Neuronal stem cell (in vitro differentiated cells): ENCODE measurements around the gene PPP3CA.
"Not testable (repeated sequence)": the region's sequence is repeated elsewhere in the genome, so short reads cannot be mapped to it uniquely, and the experiment has no call there.

ENCODE experiments used
- DNase-seq: peaks from one replicate; pipeline ENCODE4 v3.0.0-alpha.2; 2013; ENCODE audit warnings: low spot score
- H2AFZ ChIP-seq: one replicate; pipeline ENCODE4 v1.6.1; 2013; ENCODE audit warnings: mild to moderate bottlenecking, low read length, inconsistent platforms
- H2AK5ac ChIP-seq: 2 replicates; pipeline ENCODE4 v1.6.1; 2013; ENCODE audit warnings: low read depth, mild to moderate bottlenecking, inconsistent platforms, low read length, moderate library complexity, mixed read lengths
- H2BK120ac ChIP-seq: 2 replicates; pipeline ENCODE4 v1.6.1; 2013; ENCODE audit warnings: low read depth, mild to moderate bottlenecking, inconsistent platforms, low read length, moderate library complexity, mixed read lengths
- H2BK12ac ChIP-seq: one replicate; pipeline ENCODE4 v1.6.1; 2013; ENCODE audit warnings: low read length, inconsistent platforms
- H2BK15ac ChIP-seq: 2 replicates; pipeline ENCODE4 v1.6.1; 2013; ENCODE audit warnings: mild to moderate bottlenecking, low read length, inconsistent platforms, mixed read lengths
- H2BK5ac ChIP-seq: one replicate; pipeline ENCODE4 v1.6.1; 2013; ENCODE audit warnings: inconsistent platforms, mild to moderate bottlenecking, low read length, moderate library complexity
- H3K14ac ChIP-seq: one replicate; pipeline ENCODE4 v1.6.1; 2013; ENCODE audit warnings: low read length, inconsistent platforms
- H3K18ac ChIP-seq: 2 replicates; pipeline ENCODE4 v1.6.1; 2013; ENCODE audit warnings: low read length, inconsistent platforms
- H3K23ac ChIP-seq: 2 replicates; pipeline ENCODE4 v1.6.1; 2013; ENCODE audit warnings: low read depth, mild to moderate bottlenecking, mixed read lengths, low read length, inconsistent platforms; ENCODE audit not compliant: poor library complexity
- H3K27ac ChIP-seq: replicated peaks from 3 replicates; pipeline ENCODE4 v1.5.1; 2013; ENCODE audit warnings: low read length, inconsistent platforms
- H3K27me3 ChIP-seq, 3 experiments: 2 replicates each; pipeline ENCODE4 v1.6.1; 2013; ENCODE audit warnings: low read length in 3 of 3, mild to moderate bottlenecking in 2 of 3, inconsistent platforms in 1 of 3, low read depth in 1 of 3, mixed read lengths in 1 of 3, moderate library complexity in 1 of 3; ENCODE audit not compliant: control insufficient read depth in 3 of 3, insufficient read depth in 3 of 3
- H3K36me3 ChIP-seq, 2 donors: replicated peaks in 1 of 2; 2 replicates each; pipeline ENCODE4 v1.6.1; 2013; ENCODE audit warnings: low read length in 2 of 2; ENCODE audit not compliant: control insufficient read depth in 2 of 2, insufficient read depth in 2 of 2
- H3K4ac ChIP-seq: 2 replicates; pipeline ENCODE4 v1.6.1; 2013; ENCODE audit warnings: inconsistent platforms, mild to moderate bottlenecking, low read length, moderate library complexity
- H3K4me1 ChIP-seq, 2 donors: 1 replicate in 1 of 2; 2 replicates in 1 of 2; pipeline ENCODE4 v1.6.1; 2013; ENCODE audit warnings: low read length in 2 of 2, low read depth in 1 of 2; ENCODE audit not compliant: control insufficient read depth in 2 of 2, insufficient read depth in 1 of 2
- H3K4me2 ChIP-seq: one replicate; pipeline ENCODE4 v1.6.1; 2013; ENCODE audit warnings: mild to moderate bottlenecking, low read length, inconsistent platforms; ENCODE audit not compliant: insufficient read depth, poor library complexity, severe bottlenecking
- H3K4me3 ChIP-seq, 2 donors: 2 replicates each; pipeline ENCODE4 v1.5.1; 2013; ENCODE audit warnings: low read length in 2 of 2, mild to moderate bottlenecking in 2 of 2, inconsistent platforms in 1 of 2, moderate library complexity in 1 of 2
- H3K79me1 ChIP-seq: one replicate; pipeline ENCODE4 v1.6.1; 2013; ENCODE audit warnings: low read depth, mild to moderate bottlenecking, inconsistent platforms, low read length, moderate library complexity
- H3K9ac ChIP-seq: one replicate; pipeline ENCODE4 v1.6.1; 2013; ENCODE audit warnings: mild to moderate bottlenecking, low read depth, low read length, inconsistent platforms; ENCODE audit not compliant: poor library complexity
- H3K9me3 ChIP-seq, 2 donors: replicated peaks in 1 of 2; 2 replicates each; pipeline versions ENCODE3 to v1.6.1; 2013; ENCODE audit warnings: low read length in 2 of 2, mild to moderate bottlenecking in 2 of 2, inconsistent platforms in 1 of 2, low read depth in 1 of 2, mixed read lengths in 1 of 2, moderate library complexity in 1 of 2; ENCODE audit not compliant: control insufficient read depth in 2 of 2, insufficient read depth in 1 of 2
- H4K8ac ChIP-seq: one replicate; pipeline ENCODE4 v1.6.1; 2013; ENCODE audit warnings: low read depth, mild to moderate bottlenecking, inconsistent platforms, low read length, moderate library complexity
- H4K91ac ChIP-seq: one replicate; pipeline ENCODE4 v1.6.1; 2013; ENCODE audit warnings: low read length, low read depth, mild to moderate bottlenecking, inconsistent platforms; ENCODE audit not compliant: poor library complexity
- WGBS, 2 donors: extraction: QIAGEN DNeasy Blood & Tissue Kit; methylation state at CpG; one replicate each; pipeline ENCODE4 v1.1.7; 2013; ENCODE audit warnings: missing lambda C conversion rate in 2 of 2, mixed read lengths in 1 of 2; ENCODE audit not compliant: insufficient read length in 2 of 2, insufficient replicate concordance in 1 of 2; ENCODE audit errors: extremely low coverage in 2 of 2; 5-methylcytosine and 5-hydroxymethylcytosine counted together

The PPP3CA gene

GRCh38 chr4:101098666-101099400 is 248.5 kb downstream of the PPP3CA start:
- H3K9me3 ChIP-seq = no peaks in the 10 kb centered on the region
- H2BK15ac ChIP-seq = no peak overlapping the region
- no peak overlapping the region for H3K4me3 ChIP-seq
- H3K4me1 ChIP-seq = peaks cover 0 to 5% of the 10 kb centered on the region in 2 donors
- H3K9ac ChIP-seq = no peak overlapping the region
- no peaks in the 10 kb centered on the region for H3K79me1 ChIP-seq
- no peaks in the 10 kb centered on the region for H3K27me3 ChIP-seq
- no CpG with 5 or more reads among the region's 4 CpGs for WGBS, 2 donors
- no peak overlapping the region for H3K23ac ChIP-seq
- no peak overlapping the region for H2BK5ac ChIP-seq
- no peak overlapping the region for H2BK12ac ChIP-seq
- H4K91ac ChIP-seq = no peak overlapping the region
- H2AK5ac ChIP-seq = no peak overlapping the region
- DNase-seq = no peak
- no peak overlapping the region for H3K18ac ChIP-seq
- no peak overlapping the region for H4K8ac ChIP-seq
- H2AFZ ChIP-seq = no peak overlapping the region
- H3K14ac ChIP-seq = no peak overlapping the region
- H3K4ac ChIP-seq = no peak overlapping the region
- H3K4me2 ChIP-seq = no peak overlapping the region
- no peak overlapping the region for H3K27ac ChIP-seq
- no peaks in the 10 kb centered on the region for H3K36me3 ChIP-seq
- no peak overlapping the region for H2BK120ac ChIP-seq

DNA sequence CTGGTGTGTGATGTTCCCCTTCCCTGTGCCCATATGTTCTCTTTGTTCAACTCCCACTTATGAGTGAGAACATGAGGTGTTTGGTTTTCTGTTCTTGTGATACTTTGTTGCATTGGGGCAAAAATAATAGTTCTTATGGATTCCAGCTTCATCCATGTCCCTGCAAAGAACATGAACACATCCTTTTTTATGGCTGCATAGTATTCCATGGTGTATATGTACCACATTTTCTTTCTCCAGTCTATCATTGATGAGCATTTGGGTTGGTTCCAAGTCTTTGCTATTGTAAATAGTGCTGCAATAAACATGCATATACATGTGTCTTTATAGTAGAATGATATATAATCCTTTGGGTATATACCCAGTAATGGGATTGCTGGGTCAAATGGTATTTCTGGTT is 254.7 kb downstream of the PPP3CA start:
- not testable (repeated sequence) for H3K79me1 ChIP-seq, H2BK15ac ChIP-seq, H2BK12ac ChIP-seq, H4K8ac ChIP-seq, H3K27ac ChIP-seq, H2BK120ac ChIP-seq, H3K18ac ChIP-seq, H3K4me3 ChIP-seq, H3K4ac ChIP-seq, H4K91ac ChIP-seq, DNase-seq, H3K4me1 ChIP-seq, H2BK5ac ChIP-seq, H3K9me3 ChIP-seq, H3K4me2 ChIP-seq, H3K27me3 ChIP-seq, H2AK5ac ChIP-seq, H3K14ac ChIP-seq, H2AFZ ChIP-seq, H3K36me3 ChIP-seq, H3K9ac ChIP-seq, H3K23ac ChIP-seq

DNA sequence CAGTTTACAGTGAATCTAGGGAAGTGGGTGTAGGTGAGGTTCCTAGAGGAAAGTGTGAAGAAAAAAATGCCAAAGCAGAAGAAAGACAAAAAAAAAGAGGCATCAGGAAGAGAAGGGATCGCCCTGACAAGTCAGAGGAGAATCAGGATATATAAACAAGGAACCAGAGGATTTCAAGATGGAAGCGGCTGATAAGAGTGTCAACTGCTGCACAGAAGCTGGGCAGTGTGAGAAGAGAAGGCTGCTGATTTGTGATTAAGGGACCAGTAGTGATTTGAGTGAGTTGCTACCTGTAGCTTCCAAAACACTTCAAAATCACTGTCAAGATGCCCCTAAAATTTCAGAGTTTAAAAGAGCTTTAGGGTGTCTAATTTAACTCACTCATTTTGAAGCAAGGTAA is 258.2 kb downstream of the PPP3CA start:
- no peak overlapping the region for H2BK120ac ChIP-seq
- no peak overlapping the region for H2BK5ac ChIP-seq
- no peaks in the 10 kb centered on the region for H3K27me3 ChIP-seq
- H2BK15ac ChIP-seq = no peak overlapping the region
- WGBS, 2 donors = no CpG with 5 or more reads among the region's 2 CpGs
- H3K4me3 ChIP-seq = no peak overlapping the region
- no peak overlapping the region for H3K18ac ChIP-seq
- H3K36me3 ChIP-seq = no peaks in the 10 kb centered on the region
- H3K27ac ChIP-seq = no peak overlapping the region
- H3K4me1 ChIP-seq = peaks cover 0 to 6% of the 10 kb centered on the region in 2 donors
- no peak overlapping the region for H4K8ac ChIP-seq
- no peak overlapping the region for H2AFZ ChIP-seq
- no peak for DNase-seq
- no peak overlapping the region for H3K4ac ChIP-seq
- H3K9me3 ChIP-seq = peaks cover 0 to 3% of the 10 kb centered on the region in 2 donors
- no peak overlapping the region for H3K4me2 ChIP-seq
- H3K9ac ChIP-seq = no peak overlapping the region
- no peaks in the 10 kb centered on the region for H3K79me1 ChIP-seq
- no peak overlapping the region for H2BK12ac ChIP-seq
- no peak overlapping the region for H2AK5ac ChIP-seq
- no peak overlapping the region for H3K14ac ChIP-seq
- no peak overlapping the region for H4K91ac ChIP-seq
- no peak overlapping the region for H3K23ac ChIP-seq

GRCh38 chr4:101086801-101087586 is 260.3 kb downstream of the PPP3CA start:
- no peak overlapping the region for H2AK5ac ChIP-seq
- no peaks in the 10 kb centered on the region for H3K27me3 ChIP-seq
- H2BK120ac ChIP-seq = no peak overlapping the region
- H3K23ac ChIP-seq = no peak overlapping the region
- no peak for DNase-seq
- H3K36me3 ChIP-seq = no peaks in the 10 kb centered on the region
- no peaks in the 10 kb centered on the region for H3K79me1 ChIP-seq
- WGBS, 2 donors = no CpG with 5 or more reads among the region's 1 CpG
- no peak overlapping the region for H3K18ac ChIP-seq
- peaks cover 0 to 6% of the 10 kb centered on the region in 2 donors for H3K4me1 ChIP-seq
- H3K4ac ChIP-seq = no peak overlapping the region
- H3K9me3 ChIP-seq = no peaks in the 10 kb centered on the region
- H3K27ac ChIP-seq = no peak overlapping the region
- no peak overlapping the region for H3K4me3 ChIP-seq
- no peak overlapping the region for H2AFZ ChIP-seq
- no peak overlapping the region for H3K14ac ChIP-seq
- H3K9ac ChIP-seq = no peak overlapping the region
- no peak overlapping the region for H3K4me2 ChIP-seq
- H2BK5ac ChIP-seq = no peak overlapping the region
- H4K91ac ChIP-seq = no peak overlapping the region
- H2BK12ac ChIP-seq = no peak overlapping the region
- no peak overlapping the region for H4K8ac ChIP-seq
- no peak overlapping the region for H2BK15ac ChIP-seq
